Upper lobe of left lung (tissue), 4 donors: ENCODE measurements around the gene PDE7B.

Source experiments
- EP300 ChIP-seq, 4 donors: sonication (generic); formaldehyde crosslinking; IDR thresholded peaks; one replicate each; pipeline ENCODE4 v1.5.1; 2017; ENCODE audit warnings: antibody characterized with exemption in 4 of 4, control low read depth in 2 of 4
- POLR2A ChIP-seq, 4 donors: fragments of 450-650 bp; IDR thresholded peaks; one replicate each; pipeline ENCODE4 v1.5.1; 2016 to 2017; ENCODE audit warnings: antibody characterized with exemption in 4 of 4, mild to moderate bottlenecking in 2 of 4
- POLR2AphosphoS5 ChIP-seq, 2 donors: sonication (generic); formaldehyde crosslinking; IDR thresholded peaks; one replicate each; pipeline ENCODE4 v1.5.1; 2017; ENCODE audit warnings: antibody characterized with exemption in 2 of 2
- TF ChIP-seq, protein P1 (sequence below), 6 experiments: fragments of 450-650 bp in 4 of 6; fragments of 200-600 bp in 2 of 6; sonication (generic) in 2 of 6; IDR thresholded peaks; one replicate each; pipeline ENCODE4 v1.5.1; 2016 to 2019; ENCODE audit warnings: antibody characterized with exemption in 6 of 6

DNA sequence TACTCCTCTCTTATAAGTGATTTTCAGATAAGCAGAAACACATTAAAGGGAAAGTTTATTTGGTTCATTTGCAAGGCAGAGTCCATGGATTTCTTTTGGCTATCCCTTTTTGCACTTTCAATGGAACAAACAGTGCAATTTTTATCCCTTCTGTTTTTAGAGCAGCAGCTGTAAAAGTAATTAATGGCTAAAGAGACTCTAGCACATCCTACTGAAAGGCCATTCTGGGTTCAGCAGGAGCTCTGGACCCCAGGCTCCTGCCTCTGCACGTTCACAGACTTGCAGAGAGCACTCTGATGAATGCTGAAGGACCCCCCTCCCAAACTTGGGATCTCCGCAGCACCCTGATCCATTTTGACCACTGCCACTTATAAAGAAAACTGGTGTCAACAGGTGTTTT is 40.3 kb upstream of the PDE7B start:
- TF ChIP-seq EP300 (IDR thresholded peaks at IDR 0.05), result no peak
- no peak for TF ChIP-seq POLR2AphosphoS5 (IDR thresholded peaks at IDR 0.05)
- no peak for TF ChIP-seq POLR2A (IDR thresholded peaks at IDR 0.05)
- TF ChIP-seq, protein P1, sequence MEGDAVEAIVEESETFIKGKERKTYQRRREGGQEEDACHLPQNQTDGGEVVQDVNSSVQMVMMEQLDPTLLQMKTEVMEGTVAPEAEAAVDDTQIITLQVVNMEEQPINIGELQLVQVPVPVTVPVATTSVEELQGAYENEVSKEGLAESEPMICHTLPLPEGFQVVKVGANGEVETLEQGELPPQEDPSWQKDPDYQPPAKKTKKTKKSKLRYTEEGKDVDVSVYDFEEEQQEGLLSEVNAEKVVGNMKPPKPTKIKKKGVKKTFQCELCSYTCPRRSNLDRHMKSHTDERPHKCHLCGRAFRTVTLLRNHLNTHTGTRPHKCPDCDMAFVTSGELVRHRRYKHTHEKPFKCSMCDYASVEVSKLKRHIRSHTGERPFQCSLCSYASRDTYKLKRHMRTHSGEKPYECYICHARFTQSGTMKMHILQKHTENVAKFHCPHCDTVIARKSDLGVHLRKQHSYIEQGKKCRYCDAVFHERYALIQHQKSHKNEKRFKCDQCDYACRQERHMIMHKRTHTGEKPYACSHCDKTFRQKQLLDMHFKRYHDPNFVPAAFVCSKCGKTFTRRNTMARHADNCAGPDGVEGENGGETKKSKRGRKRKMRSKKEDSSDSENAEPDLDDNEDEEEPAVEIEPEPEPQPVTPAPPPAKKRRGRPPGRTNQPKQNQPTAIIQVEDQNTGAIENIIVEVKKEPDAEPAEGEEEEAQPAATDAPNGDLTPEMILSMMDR (IDR thresholded peaks at IDR 0.05), result no peak
